GM19395 (cell line): Measurements from ENCODE around the gene TSPEAR.
"Not testable (repeated sequence)": the region's sequence is repeated elsewhere in the genome, so short reads cannot be mapped to it uniquely, and the experiment has no call there.

Experiments
- ATAC-seq: cut with Tn5 transposase; IDR thresholded peaks from one replicate; pipeline ENCODE4 v1.9.1; 2021; ENCODE audit warnings: mild to moderate bottlenecking, moderate library complexity; ENCODE audit not compliant: unreplicated experiment

TSPEAR gene

GRCh38 chr21:44593598-44594405 lies 117.6 kb downstream of the TSPEAR start:
- no peak for ATAC-seq

- ATAC-seq = no peak
Observed at GRCh38 chr21:44592446-44593311, 118.7 kb downstream of the TSPEAR start, which contains the start of gene KRTAP10-6. TSS of gene KRTAP10-6 (minus strand) at chr21:44592505. CDS start at chr21:44592484, 21 bp downstream.

GRCh38 chr21:44591801-44592130 lies 119.6 kb downstream of the TSPEAR start:
- ATAC-seq = not testable (repeated sequence)

GRCh38 chr21:44590897-44591800 lies 120.2 kb downstream of the TSPEAR start:
- not testable (repeated sequence) for ATAC-seq

- no peak for ATAC-seq
Observed at GRCh38 chr21:44590311-44590721, 121.1 kb downstream of the TSPEAR start.

GRCh38 chr21:44589586-44590305 lies 121.6 kb downstream of the TSPEAR start:
- ATAC-seq = no peak

- no peak for ATAC-seq
Observed at GRCh38 chr21:44589094-44589493, 122.3 kb downstream of the TSPEAR start.

GRCh38 chr21:44585892-44586291 lies 125.5 kb downstream of the TSPEAR start:
- ATAC-seq = no peak

GRCh38 chr21:44583800-44584147 lies 127.6 kb downstream of the TSPEAR start:
- no peak for ATAC-seq

- ATAC-seq = no peak
Observed at GRCh38 chr21:44583089-44583799, 128.1 kb downstream of the TSPEAR start.

- no peak for ATAC-seq
Observed at GRCh38 chr21:44582055-44582454, 129.3 kb downstream of the TSPEAR start.

GRCh38 chr21:44581158-44581557 lies 130.2 kb downstream of the TSPEAR start:
- no peak for ATAC-seq

GRCh38 chr21:44580231-44580821 lies 131.0 kb downstream of the TSPEAR start, which contains the start of gene KRTAP10-5:
TSS of gene KRTAP10-5 (minus strand) at chr21:44580604. CDS start at chr21:44580578, 26 bp downstream.
- not testable (repeated sequence) for ATAC-seq

GRCh38 chr21:44579833-44580144 lies 131.6 kb downstream of the TSPEAR start:
- no peak for ATAC-seq

GRCh38 chr21:44579056-44579832 lies 132.1 kb downstream of the TSPEAR start:
- ATAC-seq = no peak

- no peak for ATAC-seq
Observed at GRCh38 chr21:44578371-44579055, 132.9 kb downstream of the TSPEAR start.

GRCh38 chr21:44576025-44576420 lies 135.3 kb downstream of the TSPEAR start:
- ATAC-seq = no peak
